Tibial nerve (tissue), 3 donors: ENCODE results near the gene SLC38A10.

ENCODE experiments used
- POLR2A ChIP-seq, 2 donors: fragments of 450-650 bp; IDR thresholded peaks; one replicate each; pipeline ENCODE4 v1.6.1; 2017; ENCODE audit warnings: antibody characterized with exemption in 2 of 2, mild to moderate bottlenecking in 2 of 2, moderate library complexity in 2 of 2
- TF ChIP-seq, protein P1 (sequence below), 5 experiments: fragments of 200-600 bp in 3 of 5; fragments of 450-650 bp in 2 of 5; sonication (generic) in 3 of 5; IDR thresholded peaks; one replicate each; pipeline ENCODE4 v1.5.1; 2016 to 2019; ENCODE audit warnings: antibody characterized with exemption in 5 of 5, mild to moderate bottlenecking in 3 of 5, moderate library complexity in 2 of 5

DNA sequence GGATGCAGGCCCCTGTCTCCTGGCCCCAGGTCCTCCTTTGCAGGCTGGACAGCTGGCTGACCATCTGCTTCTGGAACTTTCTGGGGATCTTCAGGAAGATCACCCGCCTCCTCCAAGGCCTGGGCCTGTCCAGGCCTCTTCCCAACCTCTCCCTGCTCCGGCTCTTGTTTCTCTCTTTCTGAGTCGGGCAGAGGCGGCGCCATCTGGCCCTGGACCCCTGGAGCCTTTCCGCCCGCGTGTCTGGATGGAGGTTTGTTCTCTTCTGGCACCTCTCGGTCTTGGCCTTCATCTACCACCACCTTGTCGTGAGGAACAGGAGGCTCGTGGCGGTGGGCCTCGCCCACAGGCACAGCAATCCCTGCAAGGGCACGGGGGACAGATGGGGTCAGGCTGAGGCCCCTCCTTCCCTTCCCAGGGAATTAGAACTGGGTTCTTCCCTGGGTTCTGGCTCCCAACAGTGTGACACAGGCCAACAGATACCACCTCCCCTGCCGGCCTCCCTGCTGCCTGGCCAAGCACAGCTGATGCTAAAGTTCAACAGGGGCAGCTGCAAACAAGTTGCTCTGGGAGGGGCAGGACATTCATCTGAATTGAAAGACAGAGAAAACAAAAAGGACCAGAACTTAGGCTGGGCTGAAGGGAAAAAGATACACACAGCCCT lies 42.7 kb downstream of the SLC38A10 start:
- TF ChIP-seq, protein P1, sequence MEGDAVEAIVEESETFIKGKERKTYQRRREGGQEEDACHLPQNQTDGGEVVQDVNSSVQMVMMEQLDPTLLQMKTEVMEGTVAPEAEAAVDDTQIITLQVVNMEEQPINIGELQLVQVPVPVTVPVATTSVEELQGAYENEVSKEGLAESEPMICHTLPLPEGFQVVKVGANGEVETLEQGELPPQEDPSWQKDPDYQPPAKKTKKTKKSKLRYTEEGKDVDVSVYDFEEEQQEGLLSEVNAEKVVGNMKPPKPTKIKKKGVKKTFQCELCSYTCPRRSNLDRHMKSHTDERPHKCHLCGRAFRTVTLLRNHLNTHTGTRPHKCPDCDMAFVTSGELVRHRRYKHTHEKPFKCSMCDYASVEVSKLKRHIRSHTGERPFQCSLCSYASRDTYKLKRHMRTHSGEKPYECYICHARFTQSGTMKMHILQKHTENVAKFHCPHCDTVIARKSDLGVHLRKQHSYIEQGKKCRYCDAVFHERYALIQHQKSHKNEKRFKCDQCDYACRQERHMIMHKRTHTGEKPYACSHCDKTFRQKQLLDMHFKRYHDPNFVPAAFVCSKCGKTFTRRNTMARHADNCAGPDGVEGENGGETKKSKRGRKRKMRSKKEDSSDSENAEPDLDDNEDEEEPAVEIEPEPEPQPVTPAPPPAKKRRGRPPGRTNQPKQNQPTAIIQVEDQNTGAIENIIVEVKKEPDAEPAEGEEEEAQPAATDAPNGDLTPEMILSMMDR (IDR thresholded peaks at IDR 0.05), result no peak
- no peak for TF ChIP-seq POLR2A (IDR thresholded peaks at IDR 0.05)
